PC-9 (cell line): ENCODE results near the gene CPSF4L. TPM values are rescaled to one million over a fixed set of nuclear protein-coding genes. Genes with fewer than 3 reads are reported as not detected.

Source experiments
- BruUV-seq: library from RNA; stranded (reverse); fragments of 400-500 nt; replicated peaks from 2 replicates; lab custom pipeline; 2021; lab: Mats Ljungman, UMichigan
- CTCF ChIA-PET: fragments of 300-600 bp; sonication (Branson Sonifier 250); formaldehyde crosslinking; loops from one replicate; lab custom pipeline; 2022; ENCODE audit warnings: antibody characterized with exemption; lab: Charles Lee
- POLR2A ChIA-PET: fragments of 300-600 bp; sonication (Branson Sonifier 250); formaldehyde crosslinking; loops from one replicate; lab custom pipeline; 2022; ENCODE audit warnings: antibody characterized with exemption; ENCODE audit not compliant: unreplicated experiment; lab: Charles Lee
- DNase-seq, 2 experiments: peaks; one replicate each; pipeline versions ENCODE4 v3.0.0 to v3.0.0-alpha.2; 2015 to 2022; ENCODE audit warnings: mixed read lengths in 1 of 2
- H2AFZ ChIP-seq: fragments of 200-600 bp; sonication (generic); 2 replicates; pipeline ENCODE4 v1.8.1; 2017; ENCODE audit warnings: antibody characterized with exemption
- H3F3A ChIP-seq: fragments of 200-600 bp; sonication (generic); 2 replicates; pipeline ENCODE4 v1.8.1; 2017; ENCODE audit warnings: antibody characterized with exemption, mild to moderate bottlenecking, low read depth; ENCODE audit not compliant: insufficient read depth
- H3K27ac ChIP-seq: fragments of 200-600 bp; sonication (generic); 2 replicates; pipeline ENCODE4 v1.6.1; 2016; ENCODE audit warnings: mixed run types
- H3K27me3 ChIP-seq: fragments of 200-600 bp; sonication (generic); 2 replicates; pipeline ENCODE4 v1.6.1; 2016; ENCODE audit warnings: low read depth, mixed run types; ENCODE audit not compliant: insufficient read depth
- H3K36me3 ChIP-seq: fragments of 200-600 bp; sonication (generic); 2 replicates; pipeline ENCODE4 v1.6.1; 2016; ENCODE audit warnings: low read depth, mixed run types
- H3K4me1 ChIP-seq: fragments of 200-600 bp; sonication (generic); replicated peaks from 2 replicates; pipeline ENCODE4 v1.6.1; 2016; ENCODE audit warnings: mixed run types; ENCODE audit not compliant: insufficient read depth
- H3K4me2 ChIP-seq: fragments of 200-600 bp; sonication (generic); 2 replicates; pipeline ENCODE4 v1.6.1; 2017; ENCODE audit warnings: mixed run types
- H3K4me3 ChIP-seq: fragments of 200-600 bp; sonication (generic); 2 replicates; pipeline ENCODE4 v1.6.1; 2016; ENCODE audit warnings: mixed run types
- H3K79me2 ChIP-seq: fragments of 200-600 bp; sonication (generic); 2 replicates; pipeline ENCODE4 v1.6.1; 2017; ENCODE audit warnings: low read depth, mixed run types
- H3K9me2 ChIP-seq: fragments of 200-600 bp; sonication (generic); 2 replicates; pipeline ENCODE4 v1.8.1; 2017; ENCODE audit warnings: mild to moderate bottlenecking; ENCODE audit not compliant: insufficient read depth
- H3K9me3 ChIP-seq: fragments of 200-600 bp; sonication (generic); 2 replicates; pipeline ENCODE4 v1.8.1; 2016; ENCODE audit warnings: low read depth; ENCODE audit not compliant: insufficient read depth
- H4K20me1 ChIP-seq: fragments of 200-600 bp; sonication (generic); 2 replicates; pipeline ENCODE4 v1.8.1; 2017; ENCODE audit not compliant: insufficient read depth
- CTCF ChIP-seq: fragments of 200-600 bp; sonication (generic); conservative IDR thresholded peaks from 2 replicates; pipeline ENCODE4 v1.6.1; 2017; ENCODE audit warnings: mixed run types, antibody characterized with exemption, mild to moderate bottlenecking, moderate library complexity
- EZH2 ChIP-seq: fragments of 200-600 bp; sonication (generic); IDR thresholded peaks from 2 replicates; pipeline ENCODE4 v1.8.0; 2017; ENCODE audit warnings: antibody characterized with exemption, low read depth
- intact Hi-C: fragments of 100-400 bp; cut with micrococcal nuclease; formaldehyde crosslinking; loops from one replicate; pipeline ENCODE4 v1.10.0; 2022; ENCODE audit not compliant: unreplicated experiment
- total RNA-seq: library from RNA; stranded (reverse); gene quantifications from 2 replicates; pipeline ENCODE4 v1.2.3, GENCODE V29; 2021

The CPSF4L gene
- total RNA-seq, 1 experiment from 2014 or later: 0.52 TPM

- no peak for TF ChIP-seq CTCF
- no peak for TF ChIP-seq EZH2
- Histone ChIP-seq H4K20me1 (peaks cover 29% of the 10 kb centered on the region), H3K4me3 (no peak overlapping the region), H3K9me2 (no peaks in the 10 kb centered on the region), H2AFZ (no peak overlapping the region), H3K79me2 (peaks cover 39% of the 10 kb centered on the region), H3K27ac (no peak overlapping the region), H3F3A (peaks cover 33% of the 10 kb centered on the region), H3K4me1 (peaks cover 3% of the 10 kb centered on the region; the same call in 1 of the 2 replicates), H3K9me3 (no peaks in the 10 kb centered on the region), H3K36me3 (peaks cover 25% of the 10 kb centered on the region; the same call in 1 of the 2 replicates), H3K4me2 (no peak overlapping the region), H3K27me3 (no peaks in the 10 kb centered on the region)
- ChIA-PET POLR2A (interaction anchor here (0.7 kb wide), 1 partner anchor 439 kb away, joined by 4 read pairs; no protein-coding TSS in a partner anchor), CTCF (no interaction called here)
- DNase-seq: no peak
- no TSS peak for BruUV-seq
- intact Hi-C loops: no loop called here
These were observed 20.2 kb upstream of the CPSF4L start for GRCh38 chr17:73281928-73282327.

- DNase-seq: no peak
- H2AFZ ChIP-seq: no peak overlapping the region
- TF ChIP-seq EZH2 (no peak), CTCF (no peak)
- no peaks in the 10 kb centered on the region for H3K27me3 ChIP-seq
- ChIA-PET POLR2A (interaction anchor here (0.7 kb wide), 1 partner anchor 9 kb away, joined by 3 read pairs; no protein-coding TSS in a partner anchor), CTCF (no interaction called here)
- peaks cover 22% of the 10 kb centered on the region for H3K79me2 ChIP-seq
- H3K36me3 ChIP-seq: peaks cover 15% of the 10 kb centered on the region; the same call in 1 of the 2 replicates
- no peak overlapping the region for H3K27ac ChIP-seq
- H3K9me3 ChIP-seq: no peaks in the 10 kb centered on the region
- H3K9me2 ChIP-seq: no peaks in the 10 kb centered on the region
- H3F3A ChIP-seq: peaks cover 33% of the 10 kb centered on the region
- H3K4me2 ChIP-seq: no peak overlapping the region
- peaks cover 18% of the 10 kb centered on the region for H4K20me1 ChIP-seq
- no peaks in the 10 kb centered on the region; the same call in 1 of the 2 replicates for H3K4me1 ChIP-seq
- intact Hi-C loops: no loop called here
- no TSS peak for BruUV-seq
- H3K4me3 ChIP-seq: no peak overlapping the region
These were observed 18.5 kb upstream of the CPSF4L start for GRCh38 chr17:73280191-73280590.

GRCh38 chr17:73279704-73280103 lies 18.0 kb upstream of the CPSF4L start:
- no peak overlapping the region for H3K27ac ChIP-seq
- H3K79me2 ChIP-seq: peaks cover 17% of the 10 kb centered on the region
- CTCF ChIA-PET: interaction anchor here (1.2 kb wide), 1 partner anchor 12 kb away, joined by 4 read pairs; no protein-coding TSS in a partner anchor
- H3K4me3 ChIP-seq: no peak overlapping the region
- no peaks in the 10 kb centered on the region for H3K9me3 ChIP-seq
- no peaks in the 10 kb centered on the region; the same call in 1 of the 2 replicates for H3K4me1 ChIP-seq
- no peak overlapping the region for H2AFZ ChIP-seq
- DNase-seq: no peak
- peaks cover 15% of the 10 kb centered on the region for H4K20me1 ChIP-seq
- H3K36me3 ChIP-seq: peaks cover 10% of the 10 kb centered on the region; the same call in 1 of the 2 replicates
- H3K4me2 ChIP-seq: no peak overlapping the region
- intact Hi-C loops: no loop called here
- TF ChIP-seq CTCF (no peak), EZH2 (no peak)
- POLR2A ChIA-PET: no interaction called here
- no TSS peak for BruUV-seq
- no peaks in the 10 kb centered on the region for H3K27me3 ChIP-seq
- no peaks in the 10 kb centered on the region for H3K9me2 ChIP-seq
- peaks cover 33% of the 10 kb centered on the region for H3F3A ChIP-seq
